ENCODE measurements around the gene ZMYND8. TPM values are rescaled to one million over a fixed set of nuclear protein-coding genes. Genes with fewer than 3 reads are reported as not detected.
"Not testable (repeated sequence)": the region's sequence is repeated elsewhere in the genome, so short reads cannot be mapped to it uniquely, and the experiment has no call there.

Gene ZMYND8
- total RNA-seq, 2 experiments from 2014 or later: 33.0 to 34.3 TPM

DNA sequence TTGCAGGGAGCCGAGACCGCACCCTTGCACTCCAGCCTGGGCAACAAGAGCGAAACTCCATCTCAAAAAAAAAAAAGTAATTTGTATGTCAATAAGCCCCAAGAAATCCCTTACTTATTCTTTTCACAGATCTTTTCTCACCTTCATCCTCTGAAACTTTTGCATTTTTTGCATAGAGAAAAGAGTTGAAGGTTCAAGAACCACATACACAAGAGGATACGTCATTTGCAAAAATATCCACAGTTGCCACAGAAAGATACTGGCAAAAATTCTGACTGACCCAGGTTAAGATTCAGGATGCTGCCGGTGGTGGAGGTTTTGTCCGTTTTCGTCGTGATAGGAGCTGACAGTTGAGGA lies 94.5 kb downstream of the ZMYND8 start:
- H3K27ac ChIP-seq (ENCODE audit: low read depth in 1 of 2, low read length in 2 of 2): no peak overlapping the region
- intact Hi-C loops (cut with DNase I, micrococcal nuclease): no loop called here
- H3K36me3 ChIP-seq (ENCODE audit: insufficient read depth, low read length): peaks cover 76% of the 10 kb centered on the region
- H3K27ac Mint-ChIP-seq: no peak overlapping the region
- H3K27me3 ChIP-seq (ENCODE audit: control insufficient read depth in 1 of 2, insufficient read depth in 2 of 2, low read length in 2 of 2): no peaks in the 10 kb centered on the region
- DNase-seq (no peak), ATAC-seq (ENCODE audit: poor library complexity) (no peak)
- no peak overlapping the region for H3K4me3 ChIP-seq (ENCODE audit: low read length)
- CTCF ChIA-PET: interaction anchor here (1.1 kb wide), 1 partner anchor 11 kb away, joined by 3 read pairs; no protein-coding TSS in a partner anchor
- POLR2A ChIA-PET: interaction anchor here (0.8 kb wide), 1 partner anchor 16 kb away, joined by 3 read pairs; no protein-coding TSS in a partner anchor
- H3K4me3 Mint-ChIP-seq: no peak overlapping the region
- H3K27me3 Mint-ChIP-seq: no peaks in the 10 kb centered on the region
- H3K9me3 Mint-ChIP-seq: no peaks in the 10 kb centered on the region
- H3K36me3 Mint-ChIP-seq (ENCODE audit: low read depth): peaks cover 82% of the 10 kb centered on the region
- H3K9me3 ChIP-seq (ENCODE audit: control insufficient read depth in 1 of 2, insufficient read depth in 1 of 2, low read length in 2 of 2): no peaks in the 10 kb centered on the region
- H3K4me1 Mint-ChIP-seq (ENCODE audit: low read depth): peaks cover 28% of the 10 kb centered on the region
- TF ChIP-seq, protein P1, sequence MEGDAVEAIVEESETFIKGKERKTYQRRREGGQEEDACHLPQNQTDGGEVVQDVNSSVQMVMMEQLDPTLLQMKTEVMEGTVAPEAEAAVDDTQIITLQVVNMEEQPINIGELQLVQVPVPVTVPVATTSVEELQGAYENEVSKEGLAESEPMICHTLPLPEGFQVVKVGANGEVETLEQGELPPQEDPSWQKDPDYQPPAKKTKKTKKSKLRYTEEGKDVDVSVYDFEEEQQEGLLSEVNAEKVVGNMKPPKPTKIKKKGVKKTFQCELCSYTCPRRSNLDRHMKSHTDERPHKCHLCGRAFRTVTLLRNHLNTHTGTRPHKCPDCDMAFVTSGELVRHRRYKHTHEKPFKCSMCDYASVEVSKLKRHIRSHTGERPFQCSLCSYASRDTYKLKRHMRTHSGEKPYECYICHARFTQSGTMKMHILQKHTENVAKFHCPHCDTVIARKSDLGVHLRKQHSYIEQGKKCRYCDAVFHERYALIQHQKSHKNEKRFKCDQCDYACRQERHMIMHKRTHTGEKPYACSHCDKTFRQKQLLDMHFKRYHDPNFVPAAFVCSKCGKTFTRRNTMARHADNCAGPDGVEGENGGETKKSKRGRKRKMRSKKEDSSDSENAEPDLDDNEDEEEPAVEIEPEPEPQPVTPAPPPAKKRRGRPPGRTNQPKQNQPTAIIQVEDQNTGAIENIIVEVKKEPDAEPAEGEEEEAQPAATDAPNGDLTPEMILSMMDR (IDR thresholded peaks at IDR 0.05): no peak
- H3K4me1 ChIP-seq (ENCODE audit: insufficient read depth, low read length): no peaks in the 10 kb centered on the region

DNA sequence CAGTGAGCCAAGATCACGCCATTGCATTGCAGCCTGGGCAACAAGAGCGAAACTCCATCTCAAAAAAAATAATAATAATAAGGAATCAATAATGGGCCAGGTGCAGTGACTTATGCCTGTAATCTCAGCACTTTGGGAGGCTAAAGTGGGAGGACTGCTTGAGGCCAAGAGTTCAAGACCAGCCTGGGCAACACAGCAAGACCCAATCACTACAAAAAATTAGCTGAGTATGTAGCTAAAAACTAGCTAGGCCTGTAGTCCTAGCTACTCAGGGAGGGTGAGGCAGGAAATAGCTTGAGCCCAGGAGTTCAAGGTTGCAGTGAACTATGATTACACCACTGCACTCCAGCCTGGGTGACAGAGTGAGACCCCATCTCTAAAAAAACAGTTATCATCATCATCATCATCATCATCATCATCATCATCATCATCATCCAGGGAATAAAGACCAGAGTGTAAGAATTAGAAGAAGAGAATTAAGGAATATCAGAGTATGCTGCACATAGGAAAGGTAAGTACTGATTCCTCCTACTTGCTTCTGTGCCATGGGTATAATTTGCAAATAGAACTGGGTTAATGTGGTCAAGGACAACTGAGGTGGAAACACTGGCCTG lies 95.2 kb downstream of the ZMYND8 start:
- H3K4me3 ChIP-seq (ENCODE audit: low read length); H3K9me3 Mint-ChIP-seq; POLR2A ChIA-PET; H3K27ac Mint-ChIP-seq; ATAC-seq (ENCODE audit: poor library complexity); H3K9me3 ChIP-seq (ENCODE audit: control insufficient read depth in 1 of 2, insufficient read depth in 1 of 2, low read length in 2 of 2); intact Hi-C loops (cut with DNase I, micrococcal nuclease); CTCF ChIA-PET; H3K27me3 Mint-ChIP-seq; H3K27me3 ChIP-seq (ENCODE audit: control insufficient read depth in 1 of 2, insufficient read depth in 2 of 2, low read length in 2 of 2); DNase-seq; H3K4me1 ChIP-seq (ENCODE audit: insufficient read depth, low read length); H3K27ac ChIP-seq (ENCODE audit: low read depth in 1 of 2, low read length in 2 of 2); H3K4me3 Mint-ChIP-seq: not testable (repeated sequence)
- Mint-ChIP-seq H3K36me3 (ENCODE audit: low read depth) (peaks cover 81% of the 10 kb centered on the region), H3K4me1 (ENCODE audit: low read depth) (peaks cover 24% of the 10 kb centered on the region)
- peaks cover 74% of the 10 kb centered on the region for H3K36me3 ChIP-seq (ENCODE audit: insufficient read depth, low read length)

DNA sequence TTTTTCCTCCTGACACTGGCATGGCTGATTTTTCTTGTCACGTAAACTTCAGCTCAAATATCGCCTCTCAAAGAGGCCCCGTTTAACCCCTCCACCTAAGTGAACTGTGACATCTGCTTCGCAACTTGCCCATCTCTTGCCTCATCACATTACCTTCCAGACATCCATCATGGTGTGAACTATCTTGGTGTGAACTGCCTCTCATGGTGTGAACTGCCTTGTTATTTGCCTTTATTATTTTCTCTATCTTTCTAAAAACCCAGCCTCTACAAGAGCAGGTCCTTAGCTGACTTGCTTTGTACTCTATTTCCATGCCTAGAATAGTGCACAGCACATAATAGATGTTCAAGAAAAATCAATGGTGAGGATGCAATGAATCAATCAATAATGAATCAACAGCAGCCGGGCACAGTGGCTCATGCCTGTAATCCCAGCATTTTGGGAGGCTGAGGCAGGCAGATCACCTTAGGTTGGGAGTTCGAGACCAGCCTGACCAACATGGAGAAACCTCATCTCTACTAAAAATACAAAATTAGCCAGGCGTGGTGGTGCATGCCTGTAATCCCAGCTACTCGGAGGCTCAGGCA lies 95.9 kb downstream of the ZMYND8 start:
- H3K9me3 Mint-ChIP-seq; intact Hi-C loops (cut with DNase I, micrococcal nuclease); H3K27ac ChIP-seq (ENCODE audit: low read depth in 1 of 2, low read length in 2 of 2); H3K27me3 ChIP-seq (ENCODE audit: control insufficient read depth in 1 of 2, insufficient read depth in 2 of 2, low read length in 2 of 2); POLR2A ChIA-PET; H3K4me3 ChIP-seq (ENCODE audit: low read length); H3K9me3 ChIP-seq (ENCODE audit: control insufficient read depth in 1 of 2, insufficient read depth in 1 of 2, low read length in 2 of 2); H3K27me3 Mint-ChIP-seq; ATAC-seq (ENCODE audit: poor library complexity); H3K4me3 Mint-ChIP-seq; DNase-seq; H3K4me1 ChIP-seq (ENCODE audit: insufficient read depth, low read length): not testable (repeated sequence)
- peaks cover 70% of the 10 kb centered on the region for H3K36me3 ChIP-seq (ENCODE audit: insufficient read depth, low read length)
- H3K27ac Mint-ChIP-seq: peak overlapping the region; percentile 53
- CTCF ChIA-PET: interaction anchor here (1.1 kb wide), 1 partner anchor 123 kb away, joined by 3 read pairs; no protein-coding TSS in a partner anchor
- peaks cover 75% of the 10 kb centered on the region for H3K36me3 Mint-ChIP-seq (ENCODE audit: low read depth)
- H3K4me1 Mint-ChIP-seq (ENCODE audit: low read depth): peaks cover 24% of the 10 kb centered on the region

DNA sequence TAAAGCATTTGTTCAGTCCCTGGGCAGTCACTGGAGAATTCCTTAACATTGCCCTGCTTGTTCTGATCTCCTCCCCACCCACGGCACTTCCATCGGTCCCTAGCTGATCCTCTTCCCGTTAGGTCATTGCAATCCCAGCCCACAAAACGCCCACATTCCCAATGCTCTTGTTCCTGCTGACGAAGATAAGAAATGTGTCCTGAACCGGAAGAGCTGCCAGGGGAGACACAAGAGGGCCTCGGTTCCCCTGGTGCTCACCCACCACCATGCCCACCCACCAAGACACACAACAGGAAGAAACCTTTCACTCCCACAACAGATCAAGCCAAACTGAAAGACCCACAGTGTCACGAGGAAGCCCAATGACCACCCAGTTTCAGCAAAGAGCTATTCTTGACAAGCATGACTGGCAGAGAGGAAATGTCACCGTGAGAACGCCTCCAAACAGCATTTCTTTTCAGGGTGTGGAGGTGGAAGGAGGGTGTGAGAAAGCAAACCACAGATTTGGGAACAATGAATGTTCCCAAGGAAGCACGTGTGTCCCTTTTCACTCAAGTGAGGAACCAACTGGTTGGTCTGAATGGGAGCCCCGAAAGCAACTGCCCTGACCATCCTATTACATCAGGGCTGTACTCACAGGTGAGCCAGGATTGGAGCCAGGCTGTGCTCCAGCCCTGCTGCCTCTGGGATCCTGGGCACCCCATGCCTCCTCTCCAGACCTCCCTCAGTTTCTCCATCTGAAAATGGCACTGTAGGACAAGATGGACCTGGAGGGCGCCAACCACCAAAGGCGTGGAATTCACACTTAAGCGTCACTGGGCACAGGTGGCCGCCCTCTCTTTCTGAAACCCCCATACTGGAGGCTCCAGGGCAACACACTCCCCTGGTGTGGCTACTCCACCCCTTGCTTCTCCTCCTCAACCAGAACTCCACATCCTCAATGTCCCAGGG lies 97.5 kb downstream of the ZMYND8 start:
- H3K36me3 ChIP-seq (ENCODE audit: insufficient read depth, low read length): peaks cover 73% of the 10 kb centered on the region
- no peak for DNase-seq
- no peak for ATAC-seq (ENCODE audit: poor library complexity)
- ChIA-PET POLR2A (interaction anchor here (0.6 to 1.0 kb wide), 2 partner anchors 11 to 125 kb away, joined by 3 read pairs; no protein-coding TSS in a partner anchor), CTCF (interaction anchor here (1.1 to 1.6 kb wide), 3 partner anchors 14 to 125 kb away, joined by 3 to 4 read pairs (median 3); no protein-coding TSS in a partner anchor)
- Mint-ChIP-seq H3K27me3 (no peaks in the 10 kb centered on the region), H3K27ac (peak overlapping the region; percentile 74), H3K9me3 (no peaks in the 10 kb centered on the region), H3K4me3 (no peak overlapping the region), H3K36me3 (ENCODE audit: low read depth) (peaks cover 82% of the 10 kb centered on the region), H3K4me1 (ENCODE audit: low read depth) (peaks cover 24% of the 10 kb centered on the region)
- H3K27me3 ChIP-seq (ENCODE audit: control insufficient read depth in 1 of 2, insufficient read depth in 2 of 2, low read length in 2 of 2): no peaks in the 10 kb centered on the region
- no peak overlapping the region for H3K27ac ChIP-seq (ENCODE audit: low read depth in 1 of 2, low read length in 2 of 2)
- no peaks in the 10 kb centered on the region for H3K4me1 ChIP-seq (ENCODE audit: insufficient read depth, low read length)
- intact Hi-C loops (cut with DNase I, micrococcal nuclease): no loop called here
- H3K9me3 ChIP-seq (ENCODE audit: control insufficient read depth in 1 of 2, insufficient read depth in 1 of 2, low read length in 2 of 2): no peaks in the 10 kb centered on the region
- TF ChIP-seq, protein P1 (IDR thresholded peaks at IDR 0.05): no peak
- no peak overlapping the region for H3K4me3 ChIP-seq (ENCODE audit: low read length)
